GM21737 (cell line): ENCODE data around the gene CEBPA.

Experiments
- ATAC-seq: cut with Tn5 transposase; IDR thresholded peaks from one replicate; pipeline ENCODE4 v1.9.1; 2021; ENCODE audit warnings: mild to moderate bottlenecking, moderate library complexity; ENCODE audit not compliant: unreplicated experiment

CEBPA gene

DNA sequence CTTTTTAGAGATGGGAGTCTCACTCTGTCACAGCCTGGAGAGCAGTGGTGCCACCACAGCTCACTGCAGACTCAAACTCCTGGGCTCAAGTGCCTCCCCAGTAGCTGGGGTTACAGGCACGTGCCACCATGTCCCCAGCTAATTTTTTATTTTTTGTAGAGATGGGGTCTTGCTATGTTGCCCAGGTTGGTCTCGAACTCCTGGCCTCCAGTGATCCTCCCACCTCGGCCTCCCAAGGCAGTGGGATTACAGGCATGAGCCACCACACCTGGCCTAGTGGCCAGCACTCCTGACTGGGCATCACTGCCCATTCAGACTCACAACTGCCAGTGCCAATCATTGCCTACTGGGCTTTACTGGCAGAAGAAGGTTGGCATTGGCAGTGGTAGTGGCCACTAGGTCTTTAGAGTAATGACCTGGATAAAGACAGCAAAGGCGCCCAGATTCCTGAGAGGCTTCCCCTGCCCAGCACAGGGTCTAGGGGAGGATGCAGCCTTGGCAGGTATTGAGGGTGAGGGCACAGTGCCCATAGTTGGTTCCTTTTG lies 49.8 kb downstream of the CEBPA start:
- ATAC-seq, result no peak

GRCh38 chr19:33251526-33252090 lies 50.7 kb downstream of the CEBPA start:
- ATAC-seq, result no peak

GRCh38 chr19:33251076-33251475 lies 51.3 kb downstream of the CEBPA start:
- ATAC-seq, result no peak

GRCh38 chr19:33250500-33250899 lies 51.8 kb downstream of the CEBPA start:
- ATAC-seq, result no peak
